Measurements from ENCODE around the gene KRT39.

DNA sequence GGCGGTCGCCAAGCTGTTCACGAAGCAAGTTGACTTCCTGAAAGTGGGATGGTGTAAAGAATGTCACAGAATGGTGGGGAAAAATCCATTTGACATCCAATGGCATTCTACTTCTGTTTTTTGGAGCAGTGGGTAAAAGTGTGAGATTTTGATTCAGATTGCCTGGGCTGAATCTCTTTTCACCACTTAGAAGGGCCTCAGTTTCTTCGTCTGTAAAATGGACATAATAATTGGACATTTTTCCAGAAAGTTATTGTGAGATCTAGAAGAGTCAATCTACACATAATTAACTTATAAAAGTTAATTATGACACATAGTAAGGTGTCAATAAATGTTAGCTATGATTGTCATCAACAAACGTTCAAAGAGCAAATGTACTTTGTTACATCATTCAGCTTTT, 14.4 kb upstream of the KRT39 start:
- no peak for TF ChIP-seq FOXP2 (optimal IDR thresholded peaks at IDR 0.05; ENCODE audit: control extremely low read depth, extremely low read length, insufficient read depth)
- TF ChIP-seq POLR2AphosphoS5 (IDR thresholded peaks at IDR 0.05; ENCODE audit: borderline replicate concordance, low read depth, low read length): no peak

Measured in SK-N-MC (cell line).